Stimulated activated CD8-positive, alpha-beta memory T cell treated with anti-CD3 and anti-CD28 coated beads, Interleukin-4, amount 100 ng/mL, for 24 hours (primary cell): ENCODE results near the gene TBP.
"Not testable (repeated sequence)": the region's sequence is repeated elsewhere in the genome, so short reads cannot be mapped to it uniquely, and the experiment has no call there.

Experiments
- DNase-seq: peaks from one replicate; pipeline ENCODE4 v3.0.0-alpha.2; 2020; ENCODE audit warnings: low read depth

Gene TBP

GRCh38 chr6:170554013-170554795 is at the start of gene TBP:
Gene TBP (plus strand): TSS chr6:170554369. CDS start chr6:170557030, 2,661 bp downstream.
- DNase-seq, result peak; percentile 94

- DNase-seq, result no peak
Observed at GRCh38 chr6:170504479-170504878, 49.7 kb upstream of the TBP start.

- DNase-seq, result no peak
Observed at GRCh38 chr6:170505306-170505705, 48.9 kb upstream of the TBP start.

GRCh38 chr6:170506446-170506845 is 47.7 kb upstream of the TBP start:
- DNase-seq, result no peak

GRCh38 chr6:170507728-170508127 is 46.4 kb upstream of the TBP start:
- not testable (repeated sequence) for DNase-seq

- DNase-seq, result not testable (repeated sequence)
Observed at GRCh38 chr6:170508275-170508674, 45.9 kb upstream of the TBP start.

GRCh38 chr6:170508892-170509722 is 45.1 kb upstream of the TBP start:
- DNase-seq, result not testable (repeated sequence)

GRCh38 chr6:170509723-170510018 is 44.5 kb upstream of the TBP start:
- DNase-seq, result no peak

- no peak for DNase-seq
Observed at GRCh38 chr6:170510631-170511030, 43.5 kb upstream of the TBP start.

- no peak for DNase-seq
Observed at GRCh38 chr6:170512249-170512648, 41.9 kb upstream of the TBP start.

GRCh38 chr6:170514908-170515307 is 39.3 kb upstream of the TBP start:
- no peak for DNase-seq

- no peak for DNase-seq
Observed at GRCh38 chr6:170516783-170517616, 37.2 kb upstream of the TBP start.

GRCh38 chr6:170522565-170523183 is 31.5 kb upstream of the TBP start:
- DNase-seq, result no peak

- no peak for DNase-seq
Observed at GRCh38 chr6:170523256-170524171, 30.7 kb upstream of the TBP start.

- no peak for DNase-seq
Observed at GRCh38 chr6:170524172-170524502, 30.0 kb upstream of the TBP start.

- no peak for DNase-seq
Observed at GRCh38 chr6:170525795-170526194, 28.4 kb upstream of the TBP start.

GRCh38 chr6:170527995-170528394 is 26.2 kb upstream of the TBP start:
- not testable (repeated sequence) for DNase-seq

GRCh38 chr6:170529839-170530469 is 24.2 kb upstream of the TBP start:
- DNase-seq, result peak; percentile 44

GRCh38 chr6:170532867-170533488 is 21.2 kb upstream of the TBP start:
- DNase-seq, result no peak

GRCh38 chr6:170533792-170534191 is 20.4 kb upstream of the TBP start:
- DNase-seq, result no peak
